Amniotic epithelial cell (primary cell): Measurements from ENCODE around the gene RNF223.

Source experiments
- DNase-seq: peaks from one replicate; pipeline ENCODE4 v3.0.0-alpha.2; 2010; ENCODE audit warnings: low read depth

RNF223 gene

GRCh38 chr1:1073743-1074587 is at the start of gene RNF223:
Gene RNF223, minus strand, starts transcription at chr1:1074306. Its CDS starts 1,740 bp downstream, at chr1:1072566.
- no peak for DNase-seq

GRCh38 chr1:1122981-1123480 is 48.9 kb upstream of the RNF223 start:
- DNase-seq = no peak

GRCh38 chr1:1122078-1122811 is 48.1 kb upstream of the RNF223 start:
- DNase-seq = peak; percentile 41

- no peak for DNase-seq
These were observed 47.5 kb upstream of the RNF223 start for GRCh38 chr1:1121611-1122077.

DNA sequence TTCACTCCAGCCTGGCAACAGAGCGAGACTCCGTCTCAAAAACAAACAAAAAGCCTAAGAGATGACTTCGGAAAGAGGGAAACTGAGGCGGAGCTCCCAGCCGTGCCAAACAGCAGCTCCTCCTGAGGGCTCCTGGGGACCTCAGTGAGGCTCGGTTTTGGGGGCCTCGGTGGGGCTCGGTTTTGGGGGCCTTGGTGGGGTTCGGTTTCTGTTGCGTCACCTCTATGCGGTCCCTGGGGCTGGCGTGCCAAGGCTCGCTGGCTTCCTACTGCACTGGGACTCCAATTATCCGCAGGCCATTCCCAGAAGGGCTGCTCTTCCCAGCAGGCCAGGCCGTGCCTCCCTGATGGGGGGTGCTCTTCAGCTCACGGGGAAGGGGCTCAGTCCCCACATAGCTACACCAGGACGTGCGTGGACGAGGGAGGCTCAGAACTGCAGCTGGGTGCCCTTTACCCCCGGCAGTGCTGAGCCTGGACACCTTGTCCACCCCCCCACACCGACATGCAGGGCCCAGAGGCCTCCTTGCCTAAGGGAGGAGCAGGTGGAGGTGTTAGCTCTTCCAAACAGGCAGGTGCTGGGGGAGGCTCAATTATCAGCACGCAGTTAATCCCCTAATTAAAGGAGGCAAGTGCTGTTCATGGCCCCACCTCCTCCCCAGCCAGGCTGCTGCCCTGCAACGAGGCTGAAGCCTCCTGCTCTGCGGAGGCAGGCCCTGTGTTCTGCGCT is 46.9 kb upstream of the RNF223 start:
- no peak for DNase-seq

- DNase-seq = no peak
These were observed 46.0 kb upstream of the RNF223 start for GRCh38 chr1:1120096-1120495.

GRCh38 chr1:1119272-1119890 is 45.3 kb upstream of the RNF223 start:
- DNase-seq = no peak

DNA sequence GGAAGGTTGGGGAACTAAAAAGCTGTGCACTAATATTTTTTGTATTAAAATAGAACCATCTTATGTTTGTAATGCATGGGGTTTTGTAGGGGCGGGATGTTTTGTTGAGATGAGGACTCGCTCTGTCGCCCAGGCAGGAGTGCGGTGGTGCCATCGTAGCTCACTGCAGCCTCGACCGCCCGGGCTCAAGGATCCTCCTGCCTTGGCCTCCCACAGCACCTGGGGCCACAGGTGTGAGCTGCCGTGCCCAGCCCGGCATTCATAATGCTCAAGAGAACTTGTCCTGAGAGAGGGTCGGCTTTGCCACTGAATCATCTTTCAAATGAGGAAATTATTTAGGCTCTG is 44.7 kb upstream of the RNF223 start:
- no peak for DNase-seq

- no peak for DNase-seq
These were observed 44.1 kb upstream of the RNF223 start for GRCh38 chr1:1118011-1118875.

- no peak for DNase-seq
These were observed 43.3 kb upstream of the RNF223 start for GRCh38 chr1:1117469-1117831.

DNA sequence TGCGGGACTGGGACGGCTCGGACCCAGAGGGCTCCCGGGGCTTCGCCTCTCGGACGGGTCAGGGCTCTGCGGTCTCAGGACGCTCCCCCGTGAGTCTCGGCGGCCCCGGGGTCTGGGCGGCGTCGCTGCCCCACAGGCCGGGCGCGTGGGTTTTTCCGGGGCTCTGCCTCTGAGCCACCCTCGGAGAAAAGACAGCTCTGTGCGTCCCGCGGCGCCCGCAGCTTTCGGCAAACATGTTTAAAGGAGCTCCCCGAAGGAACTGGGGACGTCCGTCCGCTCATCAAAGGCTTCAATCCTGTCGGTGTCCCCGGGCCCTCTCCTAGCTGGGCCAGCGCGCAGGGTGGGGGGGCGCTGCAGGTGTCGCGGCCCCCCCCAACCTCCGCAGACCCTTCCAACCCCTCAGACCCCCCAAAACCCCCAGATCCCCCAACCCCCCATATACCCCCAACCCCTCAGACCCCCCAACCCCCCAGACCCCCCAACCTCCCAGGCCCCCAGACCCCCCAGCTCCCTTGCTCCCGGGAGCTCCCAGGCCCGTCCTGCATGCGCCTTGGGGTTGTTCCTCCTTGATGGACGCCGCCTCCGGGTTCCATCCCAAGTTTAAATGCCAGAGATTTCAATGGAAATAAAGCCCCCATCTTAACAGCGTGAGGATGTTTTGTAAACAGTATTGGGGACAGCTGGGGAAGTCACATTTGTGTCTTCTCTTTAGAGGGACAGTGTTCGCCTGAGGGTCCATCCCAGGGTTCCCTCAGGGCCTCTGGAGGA is 42.8 kb upstream of the RNF223 start:
- no peak for DNase-seq

DNA sequence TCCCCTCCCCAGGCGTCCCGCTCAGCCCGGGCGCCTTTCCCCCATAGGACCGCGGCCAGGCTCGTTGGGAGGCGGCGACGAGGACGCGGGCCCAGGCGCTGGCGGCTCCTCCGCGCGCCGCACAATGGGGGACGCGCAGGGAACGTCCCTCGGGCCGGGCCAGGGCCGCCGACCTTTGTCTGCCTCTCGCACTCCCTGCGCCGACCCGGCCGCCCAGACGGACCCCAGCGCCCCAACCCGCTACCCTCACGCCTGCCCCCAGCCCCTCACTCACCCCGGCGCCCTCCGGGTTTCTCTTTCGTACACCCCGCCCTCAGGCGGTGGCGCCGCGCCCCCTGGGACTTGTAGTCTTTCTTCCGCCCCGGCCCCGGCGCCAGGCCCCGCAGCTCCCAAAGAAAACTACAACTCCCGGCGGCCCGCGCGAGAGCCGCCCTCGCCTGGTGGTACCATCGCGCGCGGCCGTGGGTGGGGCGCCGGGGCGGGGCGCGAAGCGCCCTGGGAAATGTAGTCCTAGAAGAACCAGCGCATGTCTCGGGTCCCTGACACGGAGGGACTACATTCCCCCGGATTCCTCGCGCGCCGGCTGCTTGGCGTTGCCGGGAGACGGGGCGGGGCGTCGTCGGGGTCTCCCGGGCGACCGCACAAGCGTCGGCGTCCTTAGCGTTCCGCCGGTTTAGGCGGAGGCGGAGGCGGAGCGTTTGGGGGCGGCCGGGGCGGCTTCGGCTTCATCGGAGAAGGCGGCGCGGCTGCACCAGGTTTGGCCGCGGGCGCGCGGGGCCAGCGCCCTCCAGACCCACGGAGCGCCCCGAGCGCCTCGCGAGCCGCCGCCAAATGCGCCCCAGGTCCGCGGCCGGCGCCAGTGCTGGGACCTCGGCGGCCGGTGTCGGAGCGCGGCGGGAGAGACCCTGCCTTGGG is 41.9 kb upstream of the RNF223 start, which contains the start of gene C1orf159:
Gene C1orf159 (minus strand): TSS at position 304 of the 915 bp plus-strand sequence. CDS start 24,546 bp downstream, outside the sequence.
- peak; percentile 95 for DNase-seq

- DNase-seq = no peak
These were observed 41.2 kb upstream of the RNF223 start for GRCh38 chr1:1115136-1115785.

DNA sequence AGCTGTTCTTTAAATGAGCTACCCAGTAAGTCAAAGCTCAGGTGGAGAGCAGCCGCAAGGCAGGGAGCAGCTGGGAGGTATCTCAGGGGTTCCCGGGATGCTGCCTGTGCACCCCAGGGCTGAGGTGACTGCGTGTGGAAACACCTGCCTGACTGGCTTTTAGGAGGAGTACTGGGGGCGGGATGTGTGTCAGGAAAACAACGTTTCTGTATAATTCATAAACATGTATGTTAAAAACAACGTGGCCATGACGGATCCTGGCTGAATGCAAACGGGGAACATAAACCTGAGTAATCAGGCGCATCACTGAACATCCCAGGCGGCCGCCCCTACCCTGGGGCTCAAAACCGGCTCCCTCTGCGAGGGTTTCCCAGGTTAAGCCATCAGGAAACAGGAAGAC is 40.3 kb upstream of the RNF223 start:
- DNase-seq = no peak

GRCh38 chr1:1112237-1112985 is 38.3 kb upstream of the RNF223 start:
- DNase-seq = no peak

DNA sequence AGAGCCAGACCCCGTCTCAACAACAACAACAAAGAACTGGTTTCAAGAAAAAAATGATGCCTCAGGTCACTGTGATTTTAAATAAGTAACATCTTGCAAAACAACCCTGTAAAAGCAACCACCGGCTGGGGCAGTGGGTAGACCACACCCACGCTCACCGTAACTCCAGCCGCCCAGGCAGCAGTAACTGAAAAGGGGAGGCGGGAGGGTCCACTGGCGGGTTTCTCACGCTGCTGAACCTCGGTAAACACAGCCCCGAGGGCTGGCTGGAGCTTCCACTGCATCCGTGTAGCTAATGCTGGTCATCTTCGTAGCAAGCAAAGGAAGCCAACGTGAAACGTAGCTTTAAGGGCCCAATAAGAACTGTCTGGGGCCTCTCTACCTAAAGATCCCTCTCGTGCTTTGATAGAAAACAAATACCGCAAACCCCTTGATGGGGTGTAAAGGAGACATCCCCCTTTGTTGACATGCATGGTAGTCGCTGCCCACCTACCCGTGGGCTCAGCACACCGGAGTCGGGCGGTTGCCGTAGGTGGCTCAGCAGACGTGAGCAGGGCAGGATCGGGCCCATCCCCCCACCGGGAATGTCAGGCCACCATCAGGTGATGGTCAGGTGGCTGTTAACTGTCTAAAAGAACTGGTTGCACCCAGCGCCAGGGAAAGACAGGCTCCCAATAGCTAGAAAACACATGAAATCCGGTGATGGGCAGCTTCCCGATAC is 37.6 kb upstream of the RNF223 start:
- no peak for DNase-seq

DNA sequence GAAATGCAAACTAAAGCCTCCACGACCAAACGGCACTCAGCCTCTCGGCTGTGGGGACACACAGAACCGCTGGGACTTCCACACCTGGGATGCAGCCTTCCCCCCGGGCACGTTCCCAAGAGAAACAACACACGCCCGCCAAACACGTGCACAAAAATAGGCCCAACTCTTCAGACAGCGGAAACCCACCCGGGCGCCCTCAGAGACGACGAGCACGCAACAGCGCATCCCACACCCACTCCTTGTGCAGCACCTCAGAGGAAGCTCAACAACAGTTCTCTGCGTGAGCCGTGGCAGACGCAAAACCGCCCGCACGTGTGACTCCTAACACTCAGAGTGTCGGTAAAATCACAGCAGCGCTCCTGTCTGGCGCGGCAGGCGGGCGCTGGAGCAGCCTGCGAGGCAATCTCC is 36.5 kb upstream of the RNF223 start:
- no peak for DNase-seq
